Measurements from ENCODE around the gene ALDH4A1. TPM values are rescaled to one million over a fixed set of nuclear protein-coding genes. Genes with fewer than 3 reads are reported as not detected.

ALDH4A1 gene
- total and polyA plus RNA-seq, 10 of the 15 experiments (the other 5 are each of a cell fraction or from before 2014, with no cell fraction given), result 0.06 to 25.5 (median 13.0) TPM

GRCh38 chr1:18929686-18930085, 27.3 kb upstream of the ALDH4A1 start:
- RAD21 ChIA-PET (ENCODE audit: unreplicated experiment), result interaction anchor here (1.8 kb wide), 1 partner anchor 21 kb away, joined by 9 read pairs; no protein-coding TSS in a partner anchor
- POLR2A ChIA-PET, result interaction anchor here (7.0 kb wide), 1 partner anchor 22 kb away, joined by 96 read pairs; no protein-coding TSS in a partner anchor
- Histone ChIP-seq H3K9ac (ENCODE audit: control insufficient read depth, insufficient read depth, low read length) (no peak overlapping the region), H3K27me3 (replicated peaks in 1 of 2; ENCODE audit: control insufficient read depth in 2 of 2, insufficient read depth in 2 of 2, low read length in 1 of 2) (no peaks in the 10 kb centered on the region), H3K4me3 (no peak overlapping the region), H3K4me2 (ENCODE audit: control insufficient read depth, insufficient read depth) (no peak overlapping the region), H4K20me1 (ENCODE audit: control insufficient read depth, insufficient read depth) (no peaks in the 10 kb centered on the region; the same call in 1 of the 2 replicates), H3K9me3 (replicated peaks; ENCODE audit: control insufficient read depth, insufficient read depth, low read length) (no peaks in the 10 kb centered on the region), H3K4me1 (ENCODE audit: control insufficient read depth, insufficient read depth, low read length) (peaks cover 52% of the 10 kb centered on the region), H2AFZ (ENCODE audit: control insufficient read depth, low read depth, low read length) (no peak overlapping the region), H3K36me3 (ENCODE audit: control insufficient read depth in 2 of 2, insufficient read depth in 2 of 2, low read length in 1 of 2) (no peaks in the 10 kb centered on the region; a peak in 1 of 4 replicates), H3K27ac (ENCODE audit: control insufficient read depth, insufficient read depth) (no peak overlapping the region), H3K79me2 (ENCODE audit: control insufficient read depth, insufficient read depth, low read length) (peaks cover 19% of the 10 kb centered on the region)
- SMC1A ChIA-PET (ENCODE audit: uncharacterized antibody, unreplicated experiment), result interaction anchor here (1.1 to 1.7 kb wide), 2 partner anchors 21 to 39 kb away, joined by 3 to 6 read pairs; no protein-coding TSS in a partner anchor
- WGBS (ENCODE audit: insufficient coverage, insufficient replicate concordance, low lambda C conversion rate, missing lambda C conversion rate), result 85% methylated on average over 7 of the region's 7 CpGs
- CTCF ChIA-PET, result interaction anchor here (0.7 to 1.3 kb wide), 2 partner anchors 11 to 16 kb away, joined by 3 to 5 read pairs; no protein-coding TSS in a partner anchor
- in situ Hi-C loops (cut with MboI) (no loop called here), intact Hi-C loops (cut with micrococcal nuclease; ENCODE audit: unreplicated experiment) (no loop called here)
- ATAC-seq (no peak), DNase-seq (ENCODE audit: low read depth, low spot score) (no peak), FAIRE-seq (no peak)
- no peak for TF ChIP-seq ZNF622 (IDR thresholded peaks at IDR 0.05)
- no peak for TF ChIP-seq RFX5 (IDR thresholded peaks at IDR 0.05; ENCODE audit: low read depth, low read length)
- TF ChIP-seq BHLHE40 (IDR thresholded peaks at IDR 0.05; ENCODE audit: borderline replicate concordance in 1 of 2, low read depth in 2 of 2, low read length in 1 of 2), result no peak
- TF ChIP-seq ATF3 (IDR thresholded peaks at IDR 0.05; ENCODE audit: borderline replicate concordance, extremely low read depth, low read depth, low read length), result no peak
- TF ChIP-seq TARDBP (IDR thresholded peaks at IDR 0.05; ENCODE audit: borderline replicate concordance), result no peak
- TF ChIP-seq SP1 (IDR thresholded peaks at IDR 0.05; ENCODE audit: low read depth, low read length), result no peak
- no peak for TF ChIP-seq BCL3 (IDR thresholded peaks at IDR 0.05; ENCODE audit: borderline replicate concordance, insufficient read depth, low read depth, low read length, poor library complexity, severe bottlenecking)
- no peak for TF ChIP-seq POLR2AphosphoS5 (IDR thresholded peaks at IDR 0.05; ENCODE audit: low read length)
- no TSS peak for BruUV-seq (replicated peaks)
